Measurements from ENCODE around the gene C1R.
"Not testable (repeated sequence)": the region's sequence is repeated elsewhere in the genome, so short reads cannot be mapped to it uniquely, and the experiment has no call there.

C1R gene

GRCh38 chr12:7049445-7049951 is 42.7 kb downstream of the C1R start:
- H3K4me3 ChIP-seq (ENCODE audit: control insufficient read depth in 1 of 7, extremely low read depth in 1 of 7, insufficient read depth in 4 of 7, low read depth in 2 of 7, low read length in 6 of 7); POLR2A ChIA-PET; H3K27ac ChIP-seq (ENCODE audit: insufficient read depth in 1 of 2, low read depth in 1 of 2, low read length in 2 of 2, poor library complexity in 1 of 2, severe bottlenecking in 2 of 2); H3K36me3 ChIP-seq (ENCODE audit: control insufficient read depth in 4 of 4, insufficient read depth in 4 of 4, low read length in 3 of 4); DNase-seq; H3K27me3 ChIP-seq (replicated peaks in 2 of 5; ENCODE audit: control insufficient read depth in 4 of 5, insufficient read depth in 5 of 5, low read length in 4 of 5); H3K9me3 ChIP-seq (ENCODE audit: control extremely low read depth in 1 of 5, control insufficient read depth in 4 of 5, insufficient read depth in 2 of 5, low read depth in 1 of 5, low read length in 4 of 5): not testable (repeated sequence)
- 94% methylated on average over 7 of the region's 10 CpGs for WGBS (ENCODE audit: insufficient coverage)
- CTCF ChIA-PET = interaction anchor here (0.8 to 1.7 kb wide), 4 partner anchors 9 to 126 kb away, joined by 3 to 4 read pairs (median 3); no protein-coding TSS in a partner anchor
- H3K4me1 ChIP-seq (ENCODE audit: control extremely low read depth in 1 of 4, control insufficient read depth in 4 of 4, insufficient read depth in 4 of 4, low read length in 3 of 4) = peaks cover 0 to 32% (median 22%) of the 10 kb centered on the region in 4 experiments

GRCh38 chr12:7047306-7047705 is 44.9 kb downstream of the C1R start:
- Histone ChIP-seq H3K4me3 (ENCODE audit: control insufficient read depth in 1 of 7, extremely low read depth in 1 of 7, insufficient read depth in 4 of 7, low read depth in 2 of 7, low read length in 6 of 7) (peak overlapping the region in 4 of 7 experiments; percentile 37 to 63 (median 54)), H3K27ac (ENCODE audit: insufficient read depth in 1 of 2, low read depth in 1 of 2, low read length in 2 of 2, poor library complexity in 1 of 2, severe bottlenecking in 2 of 2) (peak overlapping the region in 1 of 2 experiments; percentile 29), H3K36me3 (ENCODE audit: control insufficient read depth in 4 of 4, insufficient read depth in 4 of 4, low read length in 3 of 4) (no peaks in the 10 kb centered on the region), H3K27me3 (replicated peaks in 2 of 5; ENCODE audit: control insufficient read depth in 4 of 5, insufficient read depth in 5 of 5, low read length in 4 of 5) (no peaks in the 10 kb centered on the region), H3K9me3 (ENCODE audit: control extremely low read depth in 1 of 5, control insufficient read depth in 4 of 5, insufficient read depth in 2 of 5, low read depth in 1 of 5, low read length in 4 of 5) (no peaks in the 10 kb centered on the region), H3K4me1 (ENCODE audit: control extremely low read depth in 1 of 4, control insufficient read depth in 4 of 4, insufficient read depth in 4 of 4, low read length in 3 of 4) (peaks cover 0 to 32% (median 22%) of the 10 kb centered on the region in 4 experiments)
- DNase-seq = peak in 2 of 3 donors; percentile 15 to 20
- WGBS (ENCODE audit: insufficient coverage) = 4% methylated on average over 5 of the region's 5 CpGs
- POLR2A ChIA-PET = no interaction called here
- CTCF ChIA-PET = interaction anchor here (0.8 to 1.1 kb wide), 6 partner anchors 9 to 66 kb away, joined by 3 to 6 read pairs (median 3); no protein-coding TSS in a partner anchor

GRCh38 chr12:7046383-7047105 is 45.7 kb downstream of the C1R start:
- ChIA-PET POLR2A (no interaction called here), CTCF (interaction anchor here (0.9 to 1.1 kb wide), 4 partner anchors 8 to 67 kb away, joined by 3 to 6 read pairs (median 4); no protein-coding TSS in a partner anchor)
- H3K27ac ChIP-seq (ENCODE audit: insufficient read depth in 1 of 2, low read depth in 1 of 2, low read length in 2 of 2, poor library complexity in 1 of 2, severe bottlenecking in 2 of 2) = no peak overlapping the region
- no peaks in the 10 kb centered on the region for H3K9me3 ChIP-seq (ENCODE audit: control extremely low read depth in 1 of 5, control insufficient read depth in 4 of 5, insufficient read depth in 2 of 5, low read depth in 1 of 5, low read length in 4 of 5)
- no peaks in the 10 kb centered on the region for H3K36me3 ChIP-seq (ENCODE audit: control insufficient read depth in 4 of 4, insufficient read depth in 4 of 4, low read length in 3 of 4)
- H3K4me3 ChIP-seq (ENCODE audit: control insufficient read depth in 1 of 7, extremely low read depth in 1 of 7, insufficient read depth in 4 of 7, low read depth in 2 of 7, low read length in 6 of 7) = peak overlapping the region in 1 of 7 experiments; percentile 48
- H3K4me1 ChIP-seq (ENCODE audit: control extremely low read depth in 1 of 4, control insufficient read depth in 4 of 4, insufficient read depth in 4 of 4, low read length in 3 of 4) = peaks cover 0 to 32% (median 22%) of the 10 kb centered on the region in 4 experiments
- 95% methylated on average over 3 of the region's 5 CpGs for WGBS (ENCODE audit: insufficient coverage)
- peak in 1 of 3 donors; percentile 17 for DNase-seq
- H3K27me3 ChIP-seq (replicated peaks in 2 of 5; ENCODE audit: control insufficient read depth in 4 of 5, insufficient read depth in 5 of 5, low read length in 4 of 5) = no peaks in the 10 kb centered on the region

- 99% methylated on average over 9 of the region's 9 CpGs for WGBS (ENCODE audit: insufficient coverage)
- H3K27me3 ChIP-seq (replicated peaks in 2 of 5; ENCODE audit: control insufficient read depth in 4 of 5, insufficient read depth in 5 of 5, low read length in 4 of 5) = no peaks in the 10 kb centered on the region
- POLR2A ChIA-PET = no interaction called here
- H3K36me3 ChIP-seq (ENCODE audit: control insufficient read depth in 4 of 4, insufficient read depth in 4 of 4, low read length in 3 of 4) = no peaks in the 10 kb centered on the region
- no peak for DNase-seq
- no peak overlapping the region for H3K27ac ChIP-seq (ENCODE audit: insufficient read depth in 1 of 2, low read depth in 1 of 2, low read length in 2 of 2, poor library complexity in 1 of 2, severe bottlenecking in 2 of 2)
- H3K4me3 ChIP-seq (ENCODE audit: control insufficient read depth in 1 of 7, extremely low read depth in 1 of 7, insufficient read depth in 4 of 7, low read depth in 2 of 7, low read length in 6 of 7) = no peak overlapping the region
- CTCF ChIA-PET = no interaction called here
- peaks cover 0 to 32% (median 22%) of the 10 kb centered on the region in 4 experiments for H3K4me1 ChIP-seq (ENCODE audit: control extremely low read depth in 1 of 4, control insufficient read depth in 4 of 4, insufficient read depth in 4 of 4, low read length in 3 of 4)
- H3K9me3 ChIP-seq (ENCODE audit: control extremely low read depth in 1 of 5, control insufficient read depth in 4 of 5, insufficient read depth in 2 of 5, low read depth in 1 of 5, low read length in 4 of 5) = no peaks in the 10 kb centered on the region
Observed at GRCh38 chr12:7045913-7046312, 46.3 kb downstream of the C1R start.

GRCh38 chr12:7042842-7043241 is 49.4 kb downstream of the C1R start:
- H3K27ac ChIP-seq (ENCODE audit: insufficient read depth in 1 of 2, low read depth in 1 of 2, low read length in 2 of 2, poor library complexity in 1 of 2, severe bottlenecking in 2 of 2) = no peak overlapping the region
- H3K4me1 ChIP-seq (ENCODE audit: control extremely low read depth in 1 of 4, control insufficient read depth in 4 of 4, insufficient read depth in 4 of 4, low read length in 3 of 4) = peaks cover 0 to 17% (median 15%) of the 10 kb centered on the region in 4 experiments
- no peaks in the 10 kb centered on the region for H3K9me3 ChIP-seq (ENCODE audit: control extremely low read depth in 1 of 5, control insufficient read depth in 4 of 5, insufficient read depth in 2 of 5, low read depth in 1 of 5, low read length in 4 of 5)
- H3K27me3 ChIP-seq (replicated peaks in 2 of 5; ENCODE audit: control insufficient read depth in 4 of 5, insufficient read depth in 5 of 5, low read length in 4 of 5) = no peaks in the 10 kb centered on the region
- H3K4me3 ChIP-seq (ENCODE audit: control insufficient read depth in 1 of 7, extremely low read depth in 1 of 7, insufficient read depth in 4 of 7, low read depth in 2 of 7, low read length in 6 of 7) = no peak overlapping the region
- POLR2A ChIA-PET = interaction anchor here (0.8 to 0.9 kb wide), 2 partner anchors 12 to 16 kb away, joined by 4 read pairs; no protein-coding TSS in a partner anchor
- peak; percentile 31 to 50 (median 41) for DNase-seq
- CTCF ChIA-PET = interaction anchor here (1.3 to 4.1 kb wide), 3 partner anchors 14 to 44 kb away, joined by 3 to 20 read pairs (median 3); no protein-coding TSS in a partner anchor
- no peaks in the 10 kb centered on the region for H3K36me3 ChIP-seq (ENCODE audit: control insufficient read depth in 4 of 4, insufficient read depth in 4 of 4, low read length in 3 of 4)
- WGBS (ENCODE audit: insufficient coverage) = 100% methylated on average over 2 of the region's 6 CpGs

GRCh38 chr12:7039403-7039802 is 52.8 kb downstream of the C1R start:
- Histone ChIP-seq H3K4me1 (ENCODE audit: control extremely low read depth in 1 of 4, control insufficient read depth in 4 of 4, insufficient read depth in 4 of 4, low read length in 3 of 4) (peaks cover 0 to 6% (median 3%) of the 10 kb centered on the region in 4 experiments), H3K27me3 (replicated peaks in 2 of 5; ENCODE audit: control insufficient read depth in 4 of 5, insufficient read depth in 5 of 5, low read length in 4 of 5) (no peaks in the 10 kb centered on the region), H3K9me3 (ENCODE audit: control extremely low read depth in 1 of 5, control insufficient read depth in 4 of 5, insufficient read depth in 2 of 5, low read depth in 1 of 5, low read length in 4 of 5) (no peaks in the 10 kb centered on the region), H3K36me3 (ENCODE audit: control insufficient read depth in 4 of 4, insufficient read depth in 4 of 4, low read length in 3 of 4) (no peaks in the 10 kb centered on the region), H3K27ac (ENCODE audit: insufficient read depth in 1 of 2, low read depth in 1 of 2, low read length in 2 of 2, poor library complexity in 1 of 2, severe bottlenecking in 2 of 2) (no peak overlapping the region), H3K4me3 (ENCODE audit: control insufficient read depth in 1 of 7, extremely low read depth in 1 of 7, insufficient read depth in 4 of 7, low read depth in 2 of 7, low read length in 6 of 7) (no peak overlapping the region)
- CTCF ChIA-PET = interaction anchor here (0.5 to 1.7 kb wide), 2 partner anchors 21 to 307 kb away, joined by 3 to 8 read pairs; partner anchors contain the start of gene LPCAT3
- POLR2A ChIA-PET = no interaction called here
- WGBS (ENCODE audit: insufficient coverage) = 93% methylated on average over 7 of the region's 10 CpGs
- DNase-seq = no peak

GRCh38 chr12:7038591-7038990 is 53.7 kb downstream of the C1R start:
- no peaks in the 10 kb centered on the region for H3K27me3 ChIP-seq (replicated peaks in 2 of 5; ENCODE audit: control insufficient read depth in 4 of 5, insufficient read depth in 5 of 5, low read length in 4 of 5)
- WGBS (ENCODE audit: insufficient coverage) = 97% methylated on average over 21 of the region's 22 CpGs
- H3K36me3 ChIP-seq (ENCODE audit: control insufficient read depth in 4 of 4, insufficient read depth in 4 of 4, low read length in 3 of 4) = no peaks in the 10 kb centered on the region
- H3K9me3 ChIP-seq (ENCODE audit: control extremely low read depth in 1 of 5, control insufficient read depth in 4 of 5, insufficient read depth in 2 of 5, low read depth in 1 of 5, low read length in 4 of 5) = no peaks in the 10 kb centered on the region
- POLR2A ChIA-PET = no interaction called here
- no peak overlapping the region for H3K27ac ChIP-seq (ENCODE audit: insufficient read depth in 1 of 2, low read depth in 1 of 2, low read length in 2 of 2, poor library complexity in 1 of 2, severe bottlenecking in 2 of 2)
- CTCF ChIA-PET = interaction anchor here (0.7 to 1.8 kb wide), 4 partner anchors 9 to 66 kb away, joined by 3 to 8 read pairs (median 4); partner anchors contain the start of gene LPCAT3
- no peak overlapping the region for H3K4me3 ChIP-seq (ENCODE audit: control insufficient read depth in 1 of 7, extremely low read depth in 1 of 7, insufficient read depth in 4 of 7, low read depth in 2 of 7, low read length in 6 of 7)
- peaks cover 0 to 6% (median 3%) of the 10 kb centered on the region in 4 experiments for H3K4me1 ChIP-seq (ENCODE audit: control extremely low read depth in 1 of 4, control insufficient read depth in 4 of 4, insufficient read depth in 4 of 4, low read length in 3 of 4)
- no peak for DNase-seq
